GM10248 (cell line): ENCODE measurements around the gene TCFL5.

Source experiments
- CTCF ChIA-PET: fragments of 300-600 bp; sonication (Branson Sonifier 250); formaldehyde crosslinking; extraction: SDS; loops from one replicate; lab custom pipeline; 2021; ENCODE audit warnings: antibody characterized with exemption; lab: Yijun Ruan, JAX
- POLR2A ChIA-PET: fragments of 350-650 bp; sonication (Branson Sonifier 250); formaldehyde crosslinking; extraction: SDS; loops from one replicate; lab custom pipeline; 2020; ENCODE audit warnings: antibody characterized with exemption; lab: Yijun Ruan, JAX
- DNase-seq: peaks from one replicate; pipeline ENCODE4 v3.0.0; 2012; ENCODE audit errors: extremely low spot score
- CTCF ChIP-seq: IDR thresholded peaks from 2 replicates; pipeline ENCODE4 v1.5.1; 2012; ENCODE audit warnings: mild to moderate bottlenecking, low read depth; ENCODE audit errors: extremely low read depth, missing control alignments, control extremely low read depth

The TCFL5 gene

GRCh38 chr20:62823688-62824475 lies 37.7 kb downstream of the TCFL5 start:
- ChIA-PET POLR2A (no interaction called here), CTCF (interaction anchor here (1.0 to 2.4 kb wide), 15 partner anchors 8 to 187 kb away, joined by 3 to 16 read pairs (median 5); no protein-coding TSS in a partner anchor)
- no peak for TF ChIP-seq CTCF
- DNase-seq = no peak

- CTCF ChIA-PET = interaction anchor here (0.7 to 2.4 kb wide), 26 partner anchors 9 to 358 kb away, joined by 3 to 16 read pairs (median 5); partner anchors contain the start of gene TCFL5
- POLR2A ChIA-PET = interaction anchor here (0.9 kb wide), 1 partner anchor 96 kb away, joined by 3 read pairs; no protein-coding TSS in a partner anchor
- peak; percentile 85 for TF ChIP-seq CTCF
- peak; percentile 82 for DNase-seq
Observed at GRCh38 chr20:62822788-62823651, 38.6 kb downstream of the TCFL5 start.

GRCh38 chr20:62822239-62822787 lies 39.3 kb downstream of the TCFL5 start:
- no peak for DNase-seq
- CTCF ChIA-PET = interaction anchor here (0.7 to 2.4 kb wide), 25 partner anchors 9 to 358 kb away, joined by 3 to 16 read pairs (median 5); partner anchors contain the start of gene TCFL5
- TF ChIP-seq CTCF = no peak
- POLR2A ChIA-PET = interaction anchor here (0.9 kb wide), 1 partner anchor 97 kb away, joined by 3 read pairs; no protein-coding TSS in a partner anchor

GRCh38 chr20:62821726-62822210 lies 39.9 kb downstream of the TCFL5 start:
- TF ChIP-seq CTCF = no peak
- no peak for DNase-seq
- ChIA-PET POLR2A (no interaction called here), CTCF (interaction anchor here (1.2 to 2.4 kb wide), 5 partner anchors 12 to 187 kb away, joined by 3 to 16 read pairs (median 7); partner anchors contain the start of gene TCFL5)

GRCh38 chr20:62820962-62821725 lies 40.5 kb downstream of the TCFL5 start:
- no peak for DNase-seq
- no peak for TF ChIP-seq CTCF
- CTCF ChIA-PET = interaction anchor here (0.6 to 2.4 kb wide), 2 partner anchors 12 to 13 kb away, joined by 3 to 16 read pairs; no protein-coding TSS in a partner anchor
- POLR2A ChIA-PET = no interaction called here
